SK-N-MC (cell line): Measurements from ENCODE around the gene PPP2R2C.

ENCODE experiments used
- EZH2 ChIP-seq: fragments of 200-600 bp; sonication (generic); IDR thresholded peaks from one replicate; pipeline ENCODE4 v1.6.1; 2017; ENCODE audit warnings: antibody characterized with exemption
- FOXP2 ChIP-seq: optimal IDR thresholded peaks from 2 replicates; pipeline ENCODE3; 2011; ENCODE audit warnings: mild to moderate bottlenecking, moderate library complexity; ENCODE audit not compliant: insufficient read depth; ENCODE audit errors: extremely low read length, control extremely low read depth
- POLR2AphosphoS5 ChIP-seq: IDR thresholded peaks from 2 replicates; pipeline ENCODE4 v1.6.1; 2012; ENCODE audit warnings: mild to moderate bottlenecking, low read depth, low read length, borderline replicate concordance

DNA sequence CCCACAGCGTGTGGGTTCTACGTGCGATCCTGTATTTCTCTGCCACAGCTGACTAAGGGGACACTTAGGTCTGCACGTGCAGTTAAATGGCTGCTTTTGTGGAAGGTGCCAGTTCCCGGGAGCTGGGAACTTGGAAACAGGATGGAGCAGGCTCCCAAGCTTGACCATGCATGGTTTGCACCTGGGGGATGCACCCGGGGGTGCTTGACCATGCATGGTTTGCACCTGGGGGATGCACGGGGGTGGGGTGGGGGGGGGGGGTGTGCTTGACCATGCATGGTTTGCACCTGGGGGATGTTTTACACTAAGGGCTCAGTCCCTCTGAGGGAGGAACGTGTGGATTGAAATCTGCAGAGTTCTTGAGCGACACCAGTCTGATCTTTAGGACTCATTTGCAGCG is 197.1 kb downstream of the PPP2R2C start:
- no peak for TF ChIP-seq EZH2
- TF ChIP-seq POLR2AphosphoS5 = no peak
- no peak for TF ChIP-seq FOXP2
